Loucy (cell line): ENCODE data around the gene HSPG2.

Source experiments
- CTCF ChIP-seq: fragments of 200-600 bp; sonication (generic); conservative IDR thresholded peaks from 2 replicates; pipeline ENCODE4 v1.5.1; 2014; ENCODE audit warnings: mild to moderate bottlenecking, antibody characterized with exemption, low read length
- EZH2phosphoT487 ChIP-seq: fragments of 200-600 bp; IDR thresholded peaks from 2 replicates; pipeline ENCODE4 v1.6.1; 2018; ENCODE audit warnings: antibody characterized with exemption, mild to moderate bottlenecking, moderate library complexity, borderline replicate concordance

DNA sequence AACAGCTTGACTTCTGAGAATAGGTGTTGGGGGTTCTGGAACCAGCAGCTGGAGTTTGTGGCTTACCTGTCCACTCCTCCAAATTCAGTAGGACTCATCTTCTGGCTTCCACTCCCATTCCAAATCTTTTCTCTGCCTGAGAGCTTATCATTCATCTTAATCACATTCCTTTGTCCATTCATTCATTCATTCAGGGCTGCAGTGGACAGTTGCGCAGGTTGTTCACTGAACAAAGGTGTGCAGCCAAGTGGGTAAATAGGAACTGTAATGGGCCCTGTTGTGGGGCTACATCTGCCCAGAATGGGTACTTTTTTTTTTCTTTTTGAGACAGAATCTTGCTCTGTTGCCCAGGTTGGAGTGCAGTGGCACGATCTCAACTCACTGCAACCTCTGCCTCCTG lies 3.4 kb upstream of the HSPG2 start:
- TF ChIP-seq CTCF = no peak
- TF ChIP-seq EZH2phosphoT487 = no peak
